Subcutaneous adipose tissue (tissue), 4 donors: ENCODE data around the gene MAPT. TPM values are rescaled to one million over a fixed set of nuclear protein-coding genes. Genes with fewer than 3 reads are reported as not detected.

ENCODE experiments used
- total RNA-seq, 4 donors: library from RNA; depleted of rRNA; stranded (reverse); fragments of >200 nt; gene quantifications; one replicate each; pipeline ENCODE4 v1.1.0, GENCODE V29; 2016
- TF ChIP-seq, protein P1 (sequence below): fragments of 450-650 bp; IDR thresholded peaks from one replicate; pipeline ENCODE4 v1.5.1; 2016; ENCODE audit warnings: low read depth, mild to moderate bottlenecking, control low read depth, antibody characterized with exemption, moderate library complexity

MAPT gene
- total RNA-seq, 4 donors from 2014 or later: 5.3 to 21.3 (median 9.4) TPM

DNA sequence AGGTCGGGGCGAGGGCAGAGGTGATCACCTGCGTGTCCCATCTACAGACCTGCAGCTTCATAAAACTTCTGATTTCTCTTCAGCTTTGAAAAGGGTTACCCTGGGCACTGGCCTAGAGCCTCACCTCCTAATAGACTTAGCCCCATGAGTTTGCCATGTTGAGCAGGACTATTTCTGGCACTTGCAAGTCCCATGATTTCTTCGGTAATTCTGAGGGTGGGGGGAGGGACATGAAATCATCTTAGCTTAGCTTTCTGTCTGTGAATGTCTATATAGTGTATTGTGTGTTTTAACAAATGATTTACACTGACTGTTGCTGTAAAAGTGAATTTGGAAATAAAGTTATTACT, 133.6 kb downstream of the MAPT start:
- TF ChIP-seq, protein P1, sequence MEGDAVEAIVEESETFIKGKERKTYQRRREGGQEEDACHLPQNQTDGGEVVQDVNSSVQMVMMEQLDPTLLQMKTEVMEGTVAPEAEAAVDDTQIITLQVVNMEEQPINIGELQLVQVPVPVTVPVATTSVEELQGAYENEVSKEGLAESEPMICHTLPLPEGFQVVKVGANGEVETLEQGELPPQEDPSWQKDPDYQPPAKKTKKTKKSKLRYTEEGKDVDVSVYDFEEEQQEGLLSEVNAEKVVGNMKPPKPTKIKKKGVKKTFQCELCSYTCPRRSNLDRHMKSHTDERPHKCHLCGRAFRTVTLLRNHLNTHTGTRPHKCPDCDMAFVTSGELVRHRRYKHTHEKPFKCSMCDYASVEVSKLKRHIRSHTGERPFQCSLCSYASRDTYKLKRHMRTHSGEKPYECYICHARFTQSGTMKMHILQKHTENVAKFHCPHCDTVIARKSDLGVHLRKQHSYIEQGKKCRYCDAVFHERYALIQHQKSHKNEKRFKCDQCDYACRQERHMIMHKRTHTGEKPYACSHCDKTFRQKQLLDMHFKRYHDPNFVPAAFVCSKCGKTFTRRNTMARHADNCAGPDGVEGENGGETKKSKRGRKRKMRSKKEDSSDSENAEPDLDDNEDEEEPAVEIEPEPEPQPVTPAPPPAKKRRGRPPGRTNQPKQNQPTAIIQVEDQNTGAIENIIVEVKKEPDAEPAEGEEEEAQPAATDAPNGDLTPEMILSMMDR: no peak

DNA sequence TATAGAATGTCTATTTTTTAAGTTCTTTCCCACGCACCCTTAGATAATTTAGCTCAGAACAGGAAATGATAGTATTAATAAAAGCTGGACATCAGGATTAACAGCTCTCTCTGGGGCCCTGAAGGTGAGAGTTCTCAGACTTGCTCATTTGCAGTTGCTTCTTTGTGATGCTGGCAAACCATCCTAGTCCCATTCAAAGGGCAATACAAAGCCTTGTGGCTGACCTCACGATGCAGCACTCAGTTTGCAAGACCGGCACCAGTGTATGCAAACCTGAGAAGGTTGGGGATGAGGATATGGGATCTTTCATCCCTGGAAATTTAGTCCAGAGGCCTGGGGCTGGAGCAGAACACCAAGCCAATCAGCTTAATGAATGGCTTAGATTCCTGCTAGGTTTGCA, 134.0 kb downstream of the MAPT start:
- TF ChIP-seq, protein P1: no peak

DNA sequence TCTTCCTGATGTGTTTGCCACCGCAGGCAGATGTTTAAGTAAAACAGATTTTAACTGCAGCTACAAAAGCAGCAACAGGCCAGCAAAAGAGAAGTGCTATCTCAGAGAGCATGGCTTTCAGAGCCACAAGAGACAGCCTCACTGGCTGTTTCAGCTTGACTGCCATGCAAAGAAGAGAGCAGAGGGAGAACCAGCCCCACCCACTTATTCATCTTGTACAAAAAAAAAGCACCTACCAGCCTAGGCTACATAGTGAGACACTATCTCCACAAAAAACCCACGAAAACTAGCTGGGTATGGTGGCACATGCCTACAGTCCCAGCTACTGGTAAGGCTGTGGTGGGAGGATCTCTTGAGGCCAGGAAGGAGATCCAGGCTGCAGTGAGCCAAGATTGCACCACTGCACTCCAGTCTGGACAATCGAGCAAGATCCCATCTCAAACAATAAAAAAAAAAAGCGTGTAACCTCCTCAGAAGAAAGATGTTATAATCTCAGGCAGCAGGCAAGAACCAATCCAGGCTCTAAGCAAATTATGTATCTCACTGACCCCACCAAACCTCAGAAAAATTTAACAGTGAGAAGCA, 134.7 kb downstream of the MAPT start:
- TF ChIP-seq, protein P1: no peak

DNA sequence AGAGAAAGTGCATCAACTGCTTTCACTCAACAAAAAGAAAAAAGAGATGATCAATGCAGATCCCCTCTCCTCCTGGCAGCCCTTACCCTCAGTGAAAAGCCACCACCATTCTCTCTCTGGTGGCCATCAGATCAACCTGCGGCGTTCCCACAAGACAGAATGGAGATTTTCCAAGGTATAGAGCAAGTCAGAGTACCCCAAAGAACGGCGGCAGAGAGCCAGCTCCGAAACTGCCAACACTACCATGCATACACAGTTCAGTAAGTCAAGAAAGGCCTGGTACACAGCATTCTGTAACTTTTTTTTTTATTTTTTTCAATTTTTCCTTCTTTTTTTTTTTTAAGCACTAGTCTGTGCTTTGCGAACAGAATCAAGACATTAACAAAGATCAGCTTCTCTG, 135.3 kb downstream of the MAPT start:
- TF ChIP-seq, protein P1: no peak

DNA sequence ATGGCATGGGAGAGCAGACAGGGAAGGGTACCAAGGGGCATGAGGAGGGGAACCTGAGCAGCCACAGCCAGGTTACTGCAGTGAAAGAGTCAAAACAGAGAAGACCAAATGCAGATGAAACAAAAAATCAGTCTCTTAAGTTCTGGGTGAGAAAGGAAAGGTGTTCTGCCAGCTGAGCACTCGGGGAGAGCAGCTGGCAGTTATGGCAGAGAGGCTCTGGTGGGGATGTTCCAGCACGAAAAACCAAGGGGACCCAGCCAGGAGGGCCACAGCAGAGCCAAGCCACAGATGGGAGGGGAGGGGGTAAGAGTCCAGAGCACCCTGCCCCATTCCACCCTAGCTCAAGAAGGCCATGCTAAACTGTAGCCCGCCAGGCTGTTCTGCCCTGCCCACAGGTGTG, 136.4 kb downstream of the MAPT start:
- TF ChIP-seq, protein P1: no peak

DNA sequence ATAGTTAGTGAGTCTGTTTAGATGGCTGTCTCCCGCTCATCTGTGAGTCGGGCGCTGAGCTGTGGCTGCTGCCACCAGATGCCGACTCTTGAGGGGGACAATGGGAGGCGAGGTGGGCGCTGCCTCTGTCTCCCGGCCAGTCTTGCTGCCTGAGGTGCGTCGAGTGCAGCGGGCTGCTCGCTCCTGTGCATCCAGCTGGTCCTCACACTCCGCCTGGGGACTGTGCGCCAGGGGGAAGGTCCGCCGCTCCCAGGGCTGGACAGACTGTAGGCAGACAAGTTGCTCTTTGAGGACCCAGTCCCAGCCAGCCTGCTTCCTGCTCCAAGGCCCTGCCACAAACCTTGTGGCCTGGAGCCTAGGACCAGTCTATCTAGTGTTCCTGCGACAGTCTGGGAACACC, 137.1 kb downstream of the MAPT start:
- TF ChIP-seq, protein P1: no peak

DNA sequence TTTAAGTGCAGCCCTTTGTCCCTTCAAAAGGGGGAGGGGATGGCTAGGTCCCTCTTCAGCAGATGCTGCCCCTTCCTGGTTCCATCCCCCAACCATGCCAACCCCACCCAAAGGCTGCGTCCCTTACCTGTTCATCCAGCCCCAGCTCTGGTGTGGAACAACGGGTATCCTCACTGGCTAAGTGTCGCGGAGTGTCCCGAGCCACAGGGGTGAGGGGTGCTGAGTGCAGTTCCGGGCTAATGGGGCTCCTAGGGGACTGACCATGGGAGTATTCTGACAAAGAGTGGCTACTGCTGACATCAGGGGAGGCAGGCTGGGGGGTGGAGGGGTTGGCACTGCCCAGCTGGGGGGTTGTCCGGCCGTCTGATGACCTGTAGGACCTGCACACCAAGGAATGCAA, 137.6 kb downstream of the MAPT start:
- TF ChIP-seq, protein P1: no peak
